WTC11 (cell line): ENCODE data around the gene LMTK2. TPM values are rescaled to one million over a fixed set of nuclear protein-coding genes. Genes with fewer than 3 reads are reported as not detected.

ENCODE experiments used
- ATAC-seq: fragments of 200-7000 bp; cut with Tn5 transposase; 2 replicates; pipeline ENCODE4 v1.10.0; 2021; ENCODE audit warnings: mild to moderate bottlenecking, moderate library complexity
- CTCF ChIA-PET: fragments of 300-600 bp; sonication (Branson Sonifier 250); formaldehyde crosslinking; loops from one replicate; lab custom pipeline; 2021; ENCODE audit warnings: antibody characterized with exemption; lab: Charles Lee
- POLR2A ChIA-PET: fragments of 350-600 bp; sonication (Branson Sonifier 250); formaldehyde crosslinking; loops from one replicate; lab custom pipeline; 2021; ENCODE audit warnings: antibody characterized with exemption; lab: Charles Lee
- DNase-seq: peaks from one replicate; pipeline ENCODE4 v3.0.0; 2021; ENCODE audit warnings: low spot score
- H3K27ac Mint-ChIP-seq: 2 replicates; pipeline ENCODE4 v1.8.0; 2021; ENCODE audit warnings: mixed read lengths
- H3K27me3 Mint-ChIP-seq: 2 replicates; pipeline ENCODE4 v1.8.0; 2021; ENCODE audit warnings: low read depth, mild to moderate bottlenecking, moderate library complexity, mixed read lengths
- H3K36me3 Mint-ChIP-seq: 2 replicates; pipeline ENCODE4 v1.8.0; 2021; ENCODE audit warnings: mixed read lengths
- H3K4me1 Mint-ChIP-seq: 2 replicates; pipeline ENCODE4 v1.8.0; 2022; ENCODE audit warnings: mixed read lengths
- H3K4me3 Mint-ChIP-seq: 2 replicates; pipeline ENCODE4 v1.8.0; 2021; ENCODE audit warnings: mild to moderate bottlenecking, moderate library complexity, mixed read lengths
- H3K9me3 Mint-ChIP-seq: 2 replicates; pipeline ENCODE4 v1.8.0; 2021; ENCODE audit warnings: mixed read lengths
- ATF1 ChIP-seq: sonication (generic); formaldehyde crosslinking; IDR thresholded peaks from 2 replicates; pipeline ENCODE4 v1.8.1; 2023; ENCODE audit warnings: mild to moderate bottlenecking, moderate library complexity, missing genetic modification reagents
- ATF6 ChIP-seq: sonication (generic); formaldehyde crosslinking; IDR thresholded peaks from 2 replicates; pipeline ENCODE4 v1.8.1; 2023; ENCODE audit warnings: mild to moderate bottlenecking, missing genetic modification reagents
- ELF4 ChIP-seq: sonication (generic); formaldehyde crosslinking; IDR thresholded peaks from 2 replicates; pipeline ENCODE4 v1.8.1; 2022; ENCODE audit warnings: low read depth, mild to moderate bottlenecking, moderate library complexity, missing genetic modification reagents
- GABPB1 ChIP-seq: sonication (generic); formaldehyde crosslinking; IDR thresholded peaks from 2 replicates; pipeline ENCODE4 v1.8.1; 2023; ENCODE audit warnings: mild to moderate bottlenecking, missing genetic modification reagents
- HMGXB4 ChIP-seq: sonication (generic); formaldehyde crosslinking; IDR thresholded peaks from 2 replicates; pipeline ENCODE4 v1.8.1; 2023; ENCODE audit warnings: mild to moderate bottlenecking, moderate library complexity, missing genetic modification reagents
- JAZF1 ChIP-seq: fragments of 250-450 bp; sonication (Bioruptor Pico); IDR thresholded peaks from 2 replicates; pipeline ENCODE4 v1.9.0; 2021; ENCODE audit warnings: moderate library complexity, mild to moderate bottlenecking, inconsistent platforms
- MXD4 ChIP-seq: fragments of 250-450 bp; sonication (Bioruptor Pico); IDR thresholded peaks from 2 replicates; pipeline ENCODE4 v1.8.0; 2021; ENCODE audit warnings: mild to moderate bottlenecking, moderate library complexity, borderline replicate concordance
- MYBL2 ChIP-seq: sonication (generic); formaldehyde crosslinking; IDR thresholded peaks from 2 replicates; pipeline ENCODE4 v1.8.1; 2023; ENCODE audit warnings: mild to moderate bottlenecking, moderate library complexity, missing genetic modification reagents
- NFE2L1 ChIP-seq: sonication (generic); formaldehyde crosslinking; IDR thresholded peaks from 2 replicates; pipeline ENCODE4 v1.8.1; 2023; ENCODE audit warnings: missing genetic modification reagents
- NFYB ChIP-seq: sonication (generic); formaldehyde crosslinking; conservative IDR thresholded peaks from 2 replicates; pipeline ENCODE4 v1.8.0; 2022; ENCODE audit warnings: low read depth, missing genetic modification reagents
- NR2C2 ChIP-seq: sonication (generic); formaldehyde crosslinking; IDR thresholded peaks from 2 replicates; pipeline ENCODE4 v1.8.0; 2022; ENCODE audit warnings: mild to moderate bottlenecking, missing genetic modification reagents
- PRRX2 ChIP-seq: fragments of 250-450 bp; sonication (Bioruptor Pico); IDR thresholded peaks from 2 replicates; pipeline ENCODE4 v1.8.0; 2021; ENCODE audit warnings: mild to moderate bottlenecking
- RELA ChIP-seq: sonication (generic); formaldehyde crosslinking; IDR thresholded peaks from 2 replicates; pipeline ENCODE4 v1.8.1; 2022; ENCODE audit warnings: missing genetic modification reagents, mild to moderate bottlenecking, borderline replicate concordance
- SMAD3 ChIP-seq: sonication (generic); formaldehyde crosslinking; IDR thresholded peaks from 2 replicates; pipeline ENCODE4 v1.8.0; 2022; ENCODE audit warnings: missing genetic modification reagents, mild to moderate bottlenecking, borderline replicate concordance
- TP53 ChIP-seq: sonication (generic); formaldehyde crosslinking; IDR thresholded peaks from 2 replicates; pipeline ENCODE4 v1.8.1; 2023; ENCODE audit warnings: mild to moderate bottlenecking, missing genetic modification reagents
- ZBTB21 ChIP-seq: sonication (generic); formaldehyde crosslinking; IDR thresholded peaks from 2 replicates; pipeline ENCODE4 v1.8.1; 2023; ENCODE audit warnings: mild to moderate bottlenecking, missing genetic modification reagents, borderline replicate concordance
- ZNF121 ChIP-seq: sonication (generic); formaldehyde crosslinking; IDR thresholded peaks from 2 replicates; pipeline ENCODE4 v1.8.0; 2023; ENCODE audit warnings: missing genetic modification reagents
- ZNF219 ChIP-seq: sonication (generic); formaldehyde crosslinking; IDR thresholded peaks from 2 replicates; pipeline ENCODE4 v1.8.0; 2023; ENCODE audit warnings: missing genetic modification reagents, mild to moderate bottlenecking, borderline replicate concordance
- ZNF263 ChIP-seq: sonication (generic); formaldehyde crosslinking; IDR thresholded peaks from 2 replicates; pipeline ENCODE4 v1.8.1; 2022; ENCODE audit warnings: low read depth, mild to moderate bottlenecking, moderate library complexity, missing genetic modification reagents
- total RNA-seq: library from RNA; stranded (reverse); gene quantifications from 3 replicates; pipeline ENCODE4 v1.2.3, GENCODE V29; 2021
- TF ChIP-seq, protein P1 (sequence below): fragments of 250-450 bp; sonication (Bioruptor Pico); IDR thresholded peaks from 2 replicates; pipeline ENCODE4 v1.9.0; 2021; ENCODE audit warnings: mild to moderate bottlenecking
- TF ChIP-seq, protein P2 (sequence below): sonication (generic); formaldehyde crosslinking; IDR thresholded peaks from 2 replicates; pipeline ENCODE4 v1.8.0; 2022; ENCODE audit warnings: mild to moderate bottlenecking, missing genetic modification reagents
- TF ChIP-seq, protein P3 (sequence below): sonication (generic); formaldehyde crosslinking; IDR thresholded peaks from 2 replicates; pipeline ENCODE4 v1.8.1; 2023; ENCODE audit warnings: mild to moderate bottlenecking, missing genetic modification reagents, moderate library complexity
- TF ChIP-seq, protein P4 (sequence below): fragments of 250-450 bp; sonication (Bioruptor Pico); IDR thresholded peaks from 2 replicates; pipeline ENCODE4 v1.9.0; 2021; ENCODE audit warnings: mild to moderate bottlenecking

Gene LMTK2
- total RNA-seq, 1 experiment from 2014 or later = 24.3 TPM

GRCh38 chr7:98170966-98171365 is 64.3 kb downstream of the LMTK2 start:
- peaks cover 16% of the 10 kb centered on the region; the same call in 1 of the 2 replicates for H3K36me3 Mint-ChIP-seq
- ATAC-seq = no peak
- DNase-seq = no peak
- no peaks in the 10 kb centered on the region for H3K9me3 Mint-ChIP-seq
- H3K4me1 Mint-ChIP-seq = peaks cover 21% of the 10 kb centered on the region
- H3K27ac Mint-ChIP-seq = no peak overlapping the region
- H3K4me3 Mint-ChIP-seq = no peak overlapping the region
- TF ChIP-seq HMGXB4 (CRISPR knock-in tag) (no peak), GABPB1 (CRISPR knock-in tag) (no peak), RELA (CRISPR knock-in tag) (no peak), NFYB (CRISPR knock-in tag) (no peak), PRRX2 (no peak), MYBL2 (no peak)
- TF ChIP-seq, all 79 proteins: peak for 0
- no peaks in the 10 kb centered on the region for H3K27me3 Mint-ChIP-seq
- ChIA-PET CTCF (interaction anchor here (1.1 to 1.6 kb wide), 2 partner anchors 150 kb away, joined by 4 to 7 read pairs; no protein-coding TSS in a partner anchor), POLR2A (no interaction called here)

DNA sequence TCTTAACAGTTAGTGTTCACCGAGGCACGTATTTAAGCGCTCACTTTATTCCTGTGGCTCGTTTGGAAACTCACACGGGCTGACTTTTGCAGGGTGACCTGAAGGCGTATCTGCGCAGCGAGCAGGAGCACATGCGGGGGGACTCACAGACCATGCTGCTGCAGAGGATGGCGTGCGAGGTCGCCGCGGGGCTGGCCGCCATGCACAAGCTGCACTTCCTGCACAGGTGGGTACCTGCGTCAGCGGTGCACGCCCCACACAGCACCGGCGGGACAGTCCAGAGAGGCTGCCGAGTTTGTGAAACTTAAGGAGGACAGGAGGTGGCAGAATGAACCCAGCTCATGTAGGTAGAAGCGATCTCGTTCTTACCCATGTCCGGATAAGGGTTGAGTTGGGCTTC is 64.8 kb downstream of the LMTK2 start:
- no peaks in the 10 kb centered on the region for H3K9me3 Mint-ChIP-seq
- CTCF ChIA-PET = interaction anchor here (1.6 kb wide), 1 partner anchor 150 kb away, joined by 7 read pairs; no protein-coding TSS in a partner anchor
- H3K4me1 Mint-ChIP-seq = peaks cover 19% of the 10 kb centered on the region
- POLR2A ChIA-PET = no interaction called here
- ATAC-seq (no peak; the same call in 1 of the 2 replicates), DNase-seq (no peak)
- H3K36me3 Mint-ChIP-seq = peaks cover 16% of the 10 kb centered on the region; the same call in 1 of the 2 replicates
- no peak for TF ChIP-seq ZBTB21 (CRISPR knock-in tag)
- no peak for TF ChIP-seq PRRX2
- TF ChIP-seq NFE2L1 (CRISPR knock-in tag) = no peak
- TF ChIP-seq, protein P1, sequence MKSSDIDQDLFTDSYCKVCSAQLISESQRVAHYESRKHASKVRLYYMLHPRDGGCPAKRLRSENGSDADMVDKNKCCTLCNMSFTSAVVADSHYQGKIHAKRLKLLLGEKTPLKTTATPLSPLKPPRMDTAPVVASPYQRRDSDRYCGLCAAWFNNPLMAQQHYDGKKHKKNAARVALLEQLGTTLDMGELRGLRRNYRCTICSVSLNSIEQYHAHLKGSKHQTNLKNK (CRISPR knock-in tag) = no peak
- TF ChIP-seq, protein P2, sequence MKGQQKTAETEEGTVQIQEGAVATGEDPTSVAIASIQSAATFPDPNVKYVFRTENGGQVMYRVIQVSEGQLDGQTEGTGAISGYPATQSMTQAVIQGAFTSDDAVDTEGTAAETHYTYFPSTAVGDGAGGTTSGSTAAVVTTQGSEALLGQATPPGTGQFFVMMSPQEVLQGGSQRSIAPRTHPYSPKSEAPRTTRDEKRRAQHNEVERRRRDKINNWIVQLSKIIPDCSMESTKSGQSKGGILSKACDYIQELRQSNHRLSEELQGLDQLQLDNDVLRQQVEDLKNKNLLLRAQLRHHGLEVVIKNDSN (CRISPR knock-in tag) = no peak
- TF ChIP-seq ZNF121 (CRISPR knock-in tag) = no peak
- TF ChIP-seq NR2C2 (CRISPR knock-in tag) = no peak
- no peaks in the 10 kb centered on the region for H3K27me3 Mint-ChIP-seq
- no peak overlapping the region for H3K27ac Mint-ChIP-seq
- no peak overlapping the region for H3K4me3 Mint-ChIP-seq

GRCh38 chr7:98174334-98175259 is 67.9 kb downstream of the LMTK2 start:
- H3K27me3 Mint-ChIP-seq = no peaks in the 10 kb centered on the region
- H3K27ac Mint-ChIP-seq = no peak overlapping the region
- no peak overlapping the region for H3K4me3 Mint-ChIP-seq
- TF ChIP-seq, protein P3, sequence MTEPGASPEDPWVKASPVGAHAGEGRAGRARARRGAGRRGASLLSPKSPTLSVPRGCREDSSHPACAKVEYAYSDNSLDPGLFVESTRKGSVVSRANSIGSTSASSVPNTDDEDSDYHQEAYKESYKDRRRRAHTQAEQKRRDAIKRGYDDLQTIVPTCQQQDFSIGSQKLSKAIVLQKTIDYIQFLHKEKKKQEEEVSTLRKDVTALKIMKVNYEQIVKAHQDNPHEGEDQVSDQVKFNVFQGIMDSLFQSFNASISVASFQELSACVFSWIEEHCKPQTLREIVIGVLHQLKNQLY (CRISPR knock-in tag) = no peak
- TF ChIP-seq ATF1 (CRISPR knock-in tag) (no peak), ZNF263 (CRISPR knock-in tag) (no peak), ELF4 (CRISPR knock-in tag) (no peak), ATF6 (CRISPR knock-in tag) (no peak), SMAD3 (CRISPR knock-in tag) (no peak), TP53 (no peak), ZBTB21 (CRISPR knock-in tag) (no peak), MXD4 (CRISPR knock-in tag) (no peak), ZNF219 (CRISPR knock-in tag) (no peak), JAZF1 (CRISPR knock-in tag) (no peak)
- TF ChIP-seq, protein P4, sequence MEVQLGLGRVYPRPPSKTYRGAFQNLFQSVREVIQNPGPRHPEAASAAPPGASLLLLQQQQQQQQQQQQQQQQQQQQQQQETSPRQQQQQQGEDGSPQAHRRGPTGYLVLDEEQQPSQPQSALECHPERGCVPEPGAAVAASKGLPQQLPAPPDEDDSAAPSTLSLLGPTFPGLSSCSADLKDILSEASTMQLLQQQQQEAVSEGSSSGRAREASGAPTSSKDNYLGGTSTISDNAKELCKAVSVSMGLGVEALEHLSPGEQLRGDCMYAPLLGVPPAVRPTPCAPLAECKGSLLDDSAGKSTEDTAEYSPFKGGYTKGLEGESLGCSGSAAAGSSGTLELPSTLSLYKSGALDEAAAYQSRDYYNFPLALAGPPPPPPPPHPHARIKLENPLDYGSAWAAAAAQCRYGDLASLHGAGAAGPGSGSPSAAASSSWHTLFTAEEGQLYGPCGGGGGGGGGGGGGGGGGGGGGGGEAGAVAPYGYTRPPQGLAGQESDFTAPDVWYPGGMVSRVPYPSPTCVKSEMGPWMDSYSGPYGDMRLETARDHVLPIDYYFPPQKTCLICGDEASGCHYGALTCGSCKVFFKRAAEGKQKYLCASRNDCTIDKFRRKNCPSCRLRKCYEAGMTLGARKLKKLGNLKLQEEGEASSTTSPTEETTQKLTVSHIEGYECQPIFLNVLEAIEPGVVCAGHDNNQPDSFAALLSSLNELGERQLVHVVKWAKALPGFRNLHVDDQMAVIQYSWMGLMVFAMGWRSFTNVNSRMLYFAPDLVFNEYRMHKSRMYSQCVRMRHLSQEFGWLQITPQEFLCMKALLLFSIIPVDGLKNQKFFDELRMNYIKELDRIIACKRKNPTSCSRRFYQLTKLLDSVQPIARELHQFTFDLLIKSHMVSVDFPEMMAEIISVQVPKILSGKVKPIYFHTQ (CRISPR knock-in tag) = no peak
- TF ChIP-seq, all 79 proteins: peak for 0
- POLR2A ChIA-PET = no interaction called here
- CTCF ChIA-PET = interaction anchor here (1.0 to 1.7 kb wide), 2 partner anchors 9 to 153 kb away, joined by 4 to 6 read pairs; no protein-coding TSS in a partner anchor
- DNase-seq (no peak), ATAC-seq (no peak)
- Mint-ChIP-seq H3K4me1 (peaks cover 18% of the 10 kb centered on the region), H3K36me3 (peaks cover 16% of the 10 kb centered on the region; the same call in 1 of the 2 replicates), H3K9me3 (no peaks in the 10 kb centered on the region)
